Breast epithelium (tissue), 4 donors: Measurements from ENCODE around the gene TRIM52. TPM values are rescaled to one million over a fixed set of nuclear protein-coding genes. Genes with fewer than 3 reads are reported as not detected.

Source experiments
- DNase-seq, 2 donors: peaks; one replicate each; pipeline ENCODE4 v3.0.0-alpha.2; 2019; ENCODE audit warnings: low spot score in 2 of 2
- H3K27ac ChIP-seq, 2 donors: fragments of 200-600 bp; sonication (generic) in 1 of 2; one replicate each; pipeline ENCODE4 v1.5.1; 2016 to 2019; ENCODE audit warnings: mild to moderate bottlenecking in 1 of 2
- H3K27me3 ChIP-seq, 2 donors: fragments of 200-600 bp; sonication (generic) in 1 of 2; one replicate each; pipeline versions ENCODE4 v1.5.1 to v1.6.0; 2017 to 2019; ENCODE audit warnings: control low read depth in 1 of 2, mild to moderate bottlenecking in 1 of 2
- H3K36me3 ChIP-seq: fragments of 200-600 bp; one replicate; pipeline ENCODE4 v1.5.1; 2019
- H3K4me1 ChIP-seq, 2 donors: fragments of 200-600 bp; sonication (generic); one replicate each; pipeline ENCODE4 v1.5.1; 2016 to 2019; ENCODE audit warnings: control low read depth in 1 of 2
- H3K4me3 ChIP-seq, 3 donors: fragments of 200-600 bp; sonication (generic); 1 replicate in 2 of 3; 2 replicates in 1 of 3; pipeline ENCODE4 v1.5.1; 2016 to 2019; ENCODE audit warnings: mild to moderate bottlenecking in 3 of 3, moderate library complexity in 2 of 3
- H3K9me3 ChIP-seq, 2 donors: fragments of 200-600 bp; sonication (generic) in 1 of 2; one replicate each; pipeline ENCODE4 v1.5.1; 2016 to 2019; ENCODE audit warnings: control low read depth in 1 of 2
- POLR2A ChIP-seq: fragments of 450-650 bp; IDR thresholded peaks from one replicate; pipeline ENCODE4 v1.6.1; 2016; ENCODE audit warnings: antibody characterized with exemption, mild to moderate bottlenecking, moderate library complexity
- POLR2AphosphoS5 ChIP-seq, 3 donors: sonication (generic); formaldehyde crosslinking; IDR thresholded peaks; one replicate each; pipeline ENCODE4 v1.6.1; 2017; ENCODE audit warnings: antibody characterized with exemption in 3 of 3
- intact Hi-C: fragments of 100-400 bp; cut with DNase I; formaldehyde crosslinking; loops from one replicate; pipeline ENCODE4 v1.15.1; 2023; ENCODE audit warnings: low total_unique reads
- total RNA-seq, 3 donors: library from RNA; depleted of rRNA; stranded (reverse); fragments of >200 nt; gene quantifications; one replicate each; pipeline ENCODE4 v1.1.0, GENCODE V29; 2016
- TF ChIP-seq, protein P1 (sequence below), 3 donors: fragments of 450-650 bp; IDR thresholded peaks; one replicate each; pipeline ENCODE4 v1.5.1; 2016 to 2017; ENCODE audit warnings: antibody characterized with exemption in 3 of 3, mild to moderate bottlenecking in 3 of 3, moderate library complexity in 3 of 3

TRIM52 gene
- total RNA-seq, 3 donors from 2014 or later: 12.8 to 18.6 (median 18.4) TPM

DNA sequence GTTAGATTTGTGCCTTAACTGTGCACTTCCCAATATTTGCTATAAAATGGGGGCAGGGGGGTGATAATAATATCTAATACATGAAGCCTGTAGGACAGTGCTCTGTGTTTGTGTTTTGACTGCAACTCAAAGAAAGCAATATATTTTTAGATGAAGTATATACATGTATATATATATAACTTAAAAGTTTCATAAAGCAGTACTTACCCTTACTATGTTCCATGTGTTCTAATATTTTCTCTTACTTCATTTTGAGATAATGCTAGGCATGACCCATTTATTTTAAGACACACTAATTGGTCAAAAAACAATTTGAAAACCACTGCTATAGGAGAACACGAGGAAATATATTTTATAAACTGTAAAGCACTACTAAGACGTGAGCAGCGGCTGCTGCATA, 2.4 kb downstream of the TRIM52 start:
- Histone ChIP-seq H3K4me3 (peak overlapping the region; percentile 92 to 99 (median 94)), H3K9me3 (no peaks in the 10 kb centered on the region), H3K4me1 (peaks cover 0 to 10% of the 10 kb centered on the region in 2 donors), H3K27ac (no peak overlapping the region), H3K27me3 (no peaks in the 10 kb centered on the region), H3K36me3 (no peaks in the 10 kb centered on the region)
- no peak for DNase-seq
- intact Hi-C loops: no loop called here
- TF ChIP-seq POLR2AphosphoS5 (IDR thresholded peaks at IDR 0.05) (no peak), POLR2A (no peak)
- TF ChIP-seq, protein P1, sequence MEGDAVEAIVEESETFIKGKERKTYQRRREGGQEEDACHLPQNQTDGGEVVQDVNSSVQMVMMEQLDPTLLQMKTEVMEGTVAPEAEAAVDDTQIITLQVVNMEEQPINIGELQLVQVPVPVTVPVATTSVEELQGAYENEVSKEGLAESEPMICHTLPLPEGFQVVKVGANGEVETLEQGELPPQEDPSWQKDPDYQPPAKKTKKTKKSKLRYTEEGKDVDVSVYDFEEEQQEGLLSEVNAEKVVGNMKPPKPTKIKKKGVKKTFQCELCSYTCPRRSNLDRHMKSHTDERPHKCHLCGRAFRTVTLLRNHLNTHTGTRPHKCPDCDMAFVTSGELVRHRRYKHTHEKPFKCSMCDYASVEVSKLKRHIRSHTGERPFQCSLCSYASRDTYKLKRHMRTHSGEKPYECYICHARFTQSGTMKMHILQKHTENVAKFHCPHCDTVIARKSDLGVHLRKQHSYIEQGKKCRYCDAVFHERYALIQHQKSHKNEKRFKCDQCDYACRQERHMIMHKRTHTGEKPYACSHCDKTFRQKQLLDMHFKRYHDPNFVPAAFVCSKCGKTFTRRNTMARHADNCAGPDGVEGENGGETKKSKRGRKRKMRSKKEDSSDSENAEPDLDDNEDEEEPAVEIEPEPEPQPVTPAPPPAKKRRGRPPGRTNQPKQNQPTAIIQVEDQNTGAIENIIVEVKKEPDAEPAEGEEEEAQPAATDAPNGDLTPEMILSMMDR (IDR thresholded peaks at IDR 0.05): no peak

DNA sequence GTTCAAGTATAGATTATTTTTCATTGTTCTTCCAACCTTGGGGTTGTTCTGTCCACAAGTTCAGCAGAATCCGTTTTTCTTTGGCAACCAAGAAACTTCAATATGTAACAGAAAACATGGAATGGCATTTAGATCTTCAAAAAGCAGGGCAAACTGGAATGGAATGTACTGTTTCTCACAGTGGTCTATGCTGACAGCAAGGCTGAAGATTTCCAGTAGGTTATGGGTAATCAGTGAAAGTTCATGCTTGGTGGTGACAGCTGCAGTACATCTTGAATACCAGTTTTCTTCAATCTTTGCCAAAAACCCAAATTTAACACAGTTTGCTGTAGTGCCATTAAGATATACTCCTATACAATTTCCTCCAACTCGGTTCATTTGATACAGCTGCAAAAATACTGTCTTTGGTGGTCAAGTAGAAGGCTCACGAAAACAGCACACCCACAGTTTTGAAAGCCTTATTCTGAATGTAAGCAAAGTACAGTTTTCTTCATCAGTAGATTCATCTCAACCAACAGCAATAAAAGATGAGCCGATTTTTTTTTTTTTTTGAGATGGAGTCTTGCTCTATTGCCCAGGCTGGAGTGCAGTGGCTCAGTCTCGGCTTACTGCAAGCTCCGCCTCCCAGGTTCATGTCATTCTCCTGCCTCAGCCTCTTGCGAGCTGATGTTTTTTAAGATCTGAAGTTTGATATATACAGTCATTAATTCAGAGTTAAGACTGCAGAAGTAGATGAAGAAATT, 4.9 kb downstream of the TRIM52 start:
- peaks cover 0 to 10% of the 10 kb centered on the region in 2 donors for H3K4me1 ChIP-seq

DNA sequence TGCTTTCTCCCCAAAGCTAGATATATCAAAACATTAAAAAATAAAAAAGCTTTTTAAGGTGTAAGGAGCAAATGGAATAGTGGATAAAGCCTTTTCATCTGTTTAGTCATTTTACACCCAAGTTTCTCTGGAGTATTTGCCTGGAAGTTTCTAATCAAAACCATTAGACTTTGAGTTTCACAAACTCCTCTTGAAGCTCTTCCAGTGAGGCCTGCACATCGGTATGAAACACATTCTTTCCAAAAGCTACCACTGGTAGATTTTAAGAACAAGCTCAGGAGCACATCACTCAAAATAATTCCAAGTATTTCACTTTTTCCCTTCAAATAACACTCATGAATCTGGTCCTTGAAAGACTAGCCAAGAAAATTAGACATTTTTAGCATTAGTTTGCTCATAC, 5.7 kb downstream of the TRIM52 start:
- DNase-seq: no peak
- Histone ChIP-seq H3K9me3 (no peaks in the 10 kb centered on the region), H3K4me3 (no peak overlapping the region), H3K36me3 (no peaks in the 10 kb centered on the region), H3K27ac (no peak overlapping the region), H3K27me3 (no peaks in the 10 kb centered on the region), H3K4me1 (peaks cover 0 to 10% of the 10 kb centered on the region in 2 donors)
- intact Hi-C loops: no loop called here
- TF ChIP-seq, protein P1 (IDR thresholded peaks at IDR 0.05): no peak
- TF ChIP-seq POLR2AphosphoS5 (IDR thresholded peaks at IDR 0.05) (no peak), POLR2A (no peak)

More for the DNA sequence above, 4.9 kb downstream of the TRIM52 start:
- H3K36me3 ChIP-seq: no peaks in the 10 kb centered on the region
- no peaks in the 10 kb centered on the region for H3K27me3 ChIP-seq
- no peak overlapping the region for H3K27ac ChIP-seq
- no peak for TF ChIP-seq POLR2AphosphoS5 (IDR thresholded peaks at IDR 0.05)
- TF ChIP-seq, protein P1 (IDR thresholded peaks at IDR 0.05): no peak
- no peak for TF ChIP-seq POLR2A
- no peak overlapping the region for H3K4me3 ChIP-seq
- intact Hi-C loops: no loop called here
- no peak for DNase-seq
- no peaks in the 10 kb centered on the region for H3K9me3 ChIP-seq

DNA sequence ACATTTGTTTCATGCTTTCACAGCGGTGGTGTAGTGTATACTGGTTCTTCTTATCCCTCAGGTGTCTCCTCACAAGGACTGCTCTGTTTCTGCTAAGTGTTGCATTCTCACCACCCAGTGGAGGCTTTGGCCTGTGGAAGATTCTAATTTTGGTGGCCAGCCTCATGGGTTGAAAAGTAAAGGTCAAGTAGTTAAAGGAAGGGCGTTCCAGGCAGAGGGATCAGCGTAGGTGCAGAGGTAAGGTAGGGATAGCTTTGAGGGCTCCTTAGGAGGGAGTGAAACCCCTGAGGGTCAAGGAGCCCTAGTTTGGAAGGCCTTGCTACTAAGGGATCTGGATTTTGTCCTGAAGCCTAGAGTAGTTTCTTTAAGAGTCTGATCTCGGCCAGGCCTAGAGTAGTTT, 12.7 kb downstream of the TRIM52 start:
- TF ChIP-seq, protein P1 (IDR thresholded peaks at IDR 0.05): no peak
- TF ChIP-seq POLR2A: no peak
- Histone ChIP-seq H3K9me3 (no peaks in the 10 kb centered on the region), H3K36me3 (no peaks in the 10 kb centered on the region), H3K27me3 (no peaks in the 10 kb centered on the region), H3K4me3 (peak overlapping the region in 2 of 3 donors; percentile 79 to 86), H3K4me1 (peaks cover 0 to 23% of the 10 kb centered on the region in 2 donors), H3K27ac (peak overlapping the region; percentile 71 to 97)
- intact Hi-C loops: loop anchor here (10.0 kb wide), 1 partner anchor 53 kb away; no protein-coding TSS in a partner anchor
- no peak for DNase-seq

DNA sequence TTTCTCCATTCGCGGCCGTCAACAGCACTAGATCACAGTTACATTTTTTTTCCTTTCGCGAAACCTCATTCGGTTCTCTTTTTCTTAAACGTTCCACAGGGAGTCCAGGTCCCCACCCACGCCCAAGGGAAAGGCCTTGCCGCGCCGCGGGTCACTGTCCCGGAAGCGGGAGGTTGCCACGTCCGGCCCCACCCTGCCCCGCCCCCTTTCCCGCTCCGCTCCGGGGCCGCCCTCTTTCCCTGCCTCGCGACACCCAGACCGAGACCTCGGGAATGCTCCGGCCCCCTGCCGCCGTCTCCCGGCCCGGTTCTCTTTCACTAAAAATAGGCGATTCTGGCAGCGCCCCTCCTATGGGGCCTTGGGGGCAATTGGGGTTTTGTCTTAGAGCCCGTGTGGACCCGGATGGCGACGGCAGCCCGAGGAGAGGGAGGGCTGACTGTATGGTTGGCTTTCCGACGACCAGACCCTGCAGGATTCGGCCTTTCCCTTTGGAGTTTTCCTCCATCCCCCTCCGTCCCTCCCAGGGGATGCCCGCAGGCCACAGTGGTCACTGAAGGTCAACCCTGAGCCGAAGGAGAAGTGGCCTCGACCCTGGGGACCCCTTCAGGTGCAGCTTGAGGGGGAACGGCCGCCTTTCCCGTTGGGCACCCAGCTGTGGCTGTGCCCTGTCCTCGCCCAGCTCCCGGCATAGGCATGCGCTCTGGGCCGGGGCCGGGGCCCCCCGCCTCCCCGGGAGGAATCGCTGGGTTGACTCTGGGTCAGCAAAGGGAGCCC, 14.5 kb downstream of the TRIM52 start:
- Histone ChIP-seq H3K4me1 (peaks cover 0 to 23% of the 10 kb centered on the region in 2 donors), H3K27me3 (no peaks in the 10 kb centered on the region), H3K4me3 (peak overlapping the region; percentile 79 to 87 (median 86)), H3K27ac (peak overlapping the region; percentile 95 to 97), H3K36me3 (no peaks in the 10 kb centered on the region), H3K9me3 (no peaks in the 10 kb centered on the region)
- DNase-seq: peak; percentile 88 to 93
- TF ChIP-seq POLR2A (peak; percentile 62), POLR2AphosphoS5 (IDR thresholded peaks at IDR 0.05) (peak; percentile 49 to 83 (median 69))
- TF ChIP-seq, protein P1 (IDR thresholded peaks at IDR 0.05): no peak
- intact Hi-C loops: loop anchor here (10.0 kb wide), 1 partner anchor 52 kb away; no protein-coding TSS in a partner anchor
